Common myeloid progenitor, CD34-positive (primary cell): ENCODE data around the gene TMPRSS3.

Experiments
- CTCF ChIA-PET: fragments of 350-600 bp; sonication (Branson Sonifier 250); formaldehyde crosslinking; loops from one replicate; lab custom pipeline; 2021; ENCODE audit warnings: antibody characterized with exemption; lab: Charles Lee
- POLR2A ChIA-PET: fragments of 350-600 bp; sonication (Branson Sonifier 250); formaldehyde crosslinking; loops from one replicate; lab custom pipeline; 2021; ENCODE audit warnings: antibody characterized with exemption; lab: Charles Lee
- DNase-seq, 3 donors: peaks; one replicate each; pipeline versions ENCODE4 v3.0.0 to v3.0.0-alpha.2; 2013
- H3K27ac ChIP-seq, 2 experiments: 1 replicate in 1 of 2; 2 replicates in 1 of 2; pipeline ENCODE4 v1.7.0; 2013; ENCODE audit warnings: inconsistent platforms in 2 of 2, low read length in 2 of 2, mild to moderate bottlenecking in 2 of 2, low read depth in 1 of 2, moderate library complexity in 1 of 2; ENCODE audit not compliant: severe bottlenecking in 2 of 2, insufficient read depth in 1 of 2, poor library complexity in 1 of 2
- H3K27me3 ChIP-seq, 5 experiments: replicated peaks in 2 of 5; 1 replicate in 3 of 5; 2 replicates in 2 of 5; pipeline versions ENCODE4 v1.6.1 to v1.7.0; 2013; ENCODE audit warnings: low read length in 4 of 5, mild to moderate bottlenecking in 2 of 5, moderate library complexity in 2 of 5, inconsistent platforms in 1 of 5; ENCODE audit not compliant: insufficient read depth in 5 of 5, control insufficient read depth in 4 of 5
- H3K36me3 ChIP-seq, 4 experiments: 1 replicate in 2 of 4; 2 replicates in 2 of 4; pipeline versions ENCODE4 v1.6.1 to v1.7.0; 2013; ENCODE audit warnings: low read length in 3 of 4, control low read depth in 1 of 4, mild to moderate bottlenecking in 1 of 4; ENCODE audit not compliant: control insufficient read depth in 4 of 4, insufficient read depth in 4 of 4
- H3K4me1 ChIP-seq, 4 experiments: 1 replicate in 3 of 4; 2 replicates in 1 of 4; pipeline versions ENCODE4 v1.6.1 to v1.7.1; 2013; ENCODE audit warnings: low read length in 3 of 4, mild to moderate bottlenecking in 3 of 4, control low read depth in 1 of 4, inconsistent platforms in 1 of 4, moderate library complexity in 1 of 4; ENCODE audit not compliant: control insufficient read depth in 4 of 4, insufficient read depth in 4 of 4; ENCODE audit errors: control extremely low read depth in 1 of 4
- H3K4me3 ChIP-seq, 7 experiments: 1 replicate in 4 of 7; 2 replicates in 3 of 7; pipeline versions ENCODE4 v1.5.1 to v1.7.0; 2013; ENCODE audit warnings: mild to moderate bottlenecking in 7 of 7, low read length in 6 of 7, moderate library complexity in 6 of 7, inconsistent platforms in 2 of 7, low read depth in 2 of 7, control low read depth in 1 of 7; ENCODE audit not compliant: insufficient read depth in 4 of 7, control insufficient read depth in 1 of 7; ENCODE audit errors: extremely low read depth in 1 of 7
- H3K9me3 ChIP-seq, 5 experiments: 1 replicate in 4 of 5; 2 replicates in 1 of 5; pipeline versions ENCODE4 v1.6.1 to v1.7.1; 2013; ENCODE audit warnings: low read length in 4 of 5, mild to moderate bottlenecking in 2 of 5, inconsistent platforms in 1 of 5, low read depth in 1 of 5, moderate library complexity in 1 of 5; ENCODE audit not compliant: control insufficient read depth in 4 of 5, insufficient read depth in 2 of 5; ENCODE audit errors: control extremely low read depth in 1 of 5
- WGBS: methylation state at CpG from one replicate; pipeline ENCODE4 v1.1.5; 2013; ENCODE audit not compliant: insufficient coverage; 5-methylcytosine and 5-hydroxymethylcytosine counted together

Gene TMPRSS3

GRCh38 chr21:42373908-42374455 lies 21.9 kb downstream of the TMPRSS3 start:
- 95% methylated on average over 14 of the region's 16 CpGs for WGBS
- POLR2A ChIA-PET: interaction anchor here (1.0 kb wide), 1 partner anchor 19 kb away, joined by 3 read pairs; no protein-coding TSS in a partner anchor

DNA sequence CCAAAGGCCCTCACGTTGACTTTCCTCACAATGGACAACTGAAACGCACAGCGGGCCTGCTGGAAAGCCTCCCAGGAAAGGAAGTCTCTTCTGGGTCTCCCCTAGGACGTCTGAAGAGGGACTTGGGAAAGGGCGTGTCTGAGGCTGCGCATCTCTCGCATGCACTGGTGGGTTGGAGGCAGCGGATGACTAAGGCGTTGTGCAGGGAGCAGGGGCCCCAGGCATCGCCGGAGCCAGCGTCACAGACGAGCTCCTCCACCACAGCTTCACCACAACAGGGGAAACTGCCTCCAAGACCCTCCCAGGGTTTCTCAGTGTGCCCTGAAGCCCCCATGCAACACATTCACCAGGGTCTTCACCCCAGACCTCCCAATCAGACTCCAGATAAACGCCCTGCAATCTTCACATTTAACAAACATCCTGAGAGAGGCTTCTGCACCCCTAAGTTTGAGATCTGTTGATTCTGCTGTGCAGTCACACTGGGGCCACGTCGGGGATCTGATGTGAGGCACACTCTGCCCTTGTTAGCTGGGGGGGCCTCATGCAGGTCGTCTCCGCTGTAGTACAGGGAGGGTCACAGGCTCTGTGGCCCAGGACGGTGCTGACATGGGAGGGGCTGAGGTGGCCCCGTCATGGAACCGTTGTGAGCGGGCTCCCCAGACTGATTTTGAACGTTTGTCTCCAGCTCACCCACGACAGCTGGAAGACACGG lies 22.5 kb downstream of the TMPRSS3 start:
- POLR2A ChIA-PET: interaction anchor here (1.0 kb wide), 1 partner anchor 19 kb away, joined by 3 read pairs; no protein-coding TSS in a partner anchor
- WGBS: 85% methylated on average over 21 of the region's 25 CpGs
- no peaks in the 10 kb centered on the region for H3K36me3 ChIP-seq
- CTCF ChIA-PET: interaction anchor here (0.9 to 1.0 kb wide), 2 partner anchors 8 to 26 kb away, joined by 3 read pairs; no protein-coding TSS in a partner anchor
- H3K27me3 ChIP-seq: peaks cover 0 to 3% (median 0%) of the 10 kb centered on the region in 5 experiments
- no peak overlapping the region for H3K4me3 ChIP-seq
- no peak overlapping the region for H3K27ac ChIP-seq
- no peaks in the 10 kb centered on the region for H3K9me3 ChIP-seq
- no peaks in the 10 kb centered on the region for H3K4me1 ChIP-seq
- no peak for DNase-seq

More at GRCh38 chr21:42373908-42374455, 21.9 kb downstream of the TMPRSS3 start:
- no peaks in the 10 kb centered on the region for H3K9me3 ChIP-seq
- no peak for DNase-seq
- H3K4me3 ChIP-seq: no peak overlapping the region
- H3K4me1 ChIP-seq: no peaks in the 10 kb centered on the region
- H3K27ac ChIP-seq: no peak overlapping the region
- no peaks in the 10 kb centered on the region for H3K36me3 ChIP-seq
- H3K27me3 ChIP-seq: peaks cover 0 to 3% (median 0%) of the 10 kb centered on the region in 5 experiments
- CTCF ChIA-PET: interaction anchor here (0.9 to 1.0 kb wide), 2 partner anchors 7 to 25 kb away, joined by 3 read pairs; no protein-coding TSS in a partner anchor

DNA sequence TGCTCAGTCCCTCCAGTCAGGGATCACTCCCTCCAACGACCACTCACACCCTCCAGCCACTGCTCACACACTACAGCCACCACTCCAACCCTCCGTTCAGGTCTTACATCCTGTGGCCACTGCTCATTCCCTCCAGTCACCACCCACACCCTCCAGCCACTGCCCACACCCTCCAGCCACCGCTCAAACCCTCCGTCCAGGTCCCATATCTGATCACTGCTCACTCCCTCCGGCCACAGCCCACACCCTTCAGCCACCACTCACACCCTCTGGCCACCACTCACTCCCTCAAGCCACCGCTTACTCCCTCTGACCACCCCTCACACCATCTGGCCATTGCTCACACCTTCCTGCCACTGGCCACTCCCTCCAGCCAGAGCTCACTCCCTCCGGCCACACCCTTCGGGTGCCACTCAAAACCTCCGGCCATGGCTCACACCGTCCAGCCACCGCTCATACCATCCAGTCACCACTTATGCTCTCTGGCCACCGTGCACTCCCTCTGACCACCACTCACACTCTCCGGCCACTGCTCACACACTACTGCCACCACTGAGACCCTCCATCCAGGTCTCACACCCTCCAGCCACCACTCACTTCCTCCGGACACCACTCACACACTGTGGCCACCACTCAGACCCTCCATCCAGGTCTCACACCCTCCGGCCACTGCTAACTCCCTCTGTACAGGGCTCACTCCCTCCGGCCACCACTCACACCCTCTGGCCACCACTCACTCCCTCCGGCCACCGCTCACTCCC lies 24.8 kb downstream of the TMPRSS3 start:
- ChIA-PET POLR2A (no interaction called here), CTCF (interaction anchor here (0.7 kb wide), 1 partner anchor 43 kb away, joined by 3 read pairs; no protein-coding TSS in a partner anchor)
- H3K27me3 ChIP-seq: no peaks in the 10 kb centered on the region
- no peaks in the 10 kb centered on the region for H3K9me3 ChIP-seq
- H3K4me1 ChIP-seq: no peaks in the 10 kb centered on the region
- H3K36me3 ChIP-seq: no peaks in the 10 kb centered on the region
- 87% methylated on average over 17 of the region's 18 CpGs for WGBS
- no peak for DNase-seq
- no peak overlapping the region for H3K4me3 ChIP-seq
- H3K27ac ChIP-seq: no peak overlapping the region

DNA sequence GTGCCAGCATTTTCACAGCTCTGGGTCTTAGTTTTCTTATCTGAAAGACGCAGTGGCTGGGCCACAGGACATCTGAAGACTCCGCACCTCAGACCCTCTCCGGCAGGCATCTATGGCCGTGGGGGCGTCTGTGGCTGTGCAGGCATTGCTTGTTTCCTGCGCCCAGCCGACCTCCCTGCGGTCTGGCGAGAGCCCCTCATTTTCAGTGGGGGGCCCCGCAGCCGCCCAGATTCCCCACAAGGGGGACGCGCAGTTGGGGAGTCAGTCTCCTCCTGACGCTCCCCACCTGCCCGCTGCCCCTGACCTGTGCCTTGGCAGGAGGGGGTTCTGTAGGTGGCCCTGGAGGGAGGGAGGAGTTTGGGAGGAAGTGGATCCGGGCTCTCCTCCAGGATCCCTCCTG lies 26.0 kb downstream of the TMPRSS3 start:
- no peaks in the 10 kb centered on the region for H3K36me3 ChIP-seq
- ChIA-PET CTCF (interaction anchor here (0.6 to 1.1 kb wide), 2 partner anchors 10 to 12 kb away, joined by 3 read pairs; no protein-coding TSS in a partner anchor), POLR2A (no interaction called here)
- H3K27ac ChIP-seq: no peak overlapping the region
- no peak overlapping the region for H3K4me3 ChIP-seq
- no peaks in the 10 kb centered on the region for H3K4me1 ChIP-seq
- 93% methylated on average over 15 of the region's 16 CpGs for WGBS
- no peaks in the 10 kb centered on the region for H3K9me3 ChIP-seq
- no peaks in the 10 kb centered on the region for H3K27me3 ChIP-seq
- DNase-seq: no peak

GRCh38 chr21:42367367-42368165 lies 28.3 kb downstream of the TMPRSS3 start:
- POLR2A ChIA-PET: no interaction called here

DNA sequence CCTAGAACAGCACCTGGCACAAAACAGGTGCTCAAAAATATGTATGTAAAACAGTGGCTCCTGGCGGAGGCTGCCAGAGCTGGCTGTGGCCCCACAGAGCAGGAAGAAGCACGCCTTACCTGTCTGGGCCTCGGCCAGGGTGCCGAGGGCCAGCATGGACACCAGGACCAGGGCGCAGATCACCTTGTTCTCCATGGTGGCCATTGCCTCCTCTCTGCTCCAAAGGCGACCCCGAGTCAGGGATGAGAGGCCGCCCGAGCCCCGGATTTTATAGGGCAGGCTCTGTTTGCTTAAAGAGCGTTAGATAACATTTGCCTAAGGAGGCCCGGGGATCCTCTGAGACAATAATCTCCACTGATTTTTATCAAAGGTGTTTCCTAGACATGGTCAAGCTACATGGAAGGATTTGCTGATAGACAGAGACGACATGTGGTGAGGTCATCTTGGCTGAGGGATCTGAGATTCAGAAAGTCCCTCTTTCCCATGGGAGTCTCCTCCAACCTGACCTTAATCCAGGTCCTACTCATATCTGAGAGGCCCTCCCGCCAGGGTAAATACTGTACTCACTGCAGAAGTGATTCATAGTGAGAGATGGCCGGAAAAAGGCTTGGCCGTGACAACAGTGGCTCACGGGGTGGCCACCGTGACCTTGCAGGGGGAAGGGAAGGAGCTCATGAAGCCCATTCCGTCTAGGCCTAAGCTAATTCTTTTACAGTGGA lies 29.4 kb downstream of the TMPRSS3 start, which contains the start of gene TFF1:
TFF1 (minus strand) TSS at position 244 of the 719 bp plus-strand sequence; CDS start at position 204, 40 bp downstream.
- CTCF ChIA-PET: interaction anchor here (0.8 to 1.3 kb wide), 5 partner anchors 15 to 58 kb away, joined by 3 to 4 read pairs (median 3); no protein-coding TSS in a partner anchor
- no peaks in the 10 kb centered on the region for H3K36me3 ChIP-seq
- no peak within 1 kb of the TSS for H3K4me3 ChIP-seq
- no peak for DNase-seq
- peaks cover 0 to 8% (median 6%) of the 10 kb centered on the region in 4 experiments for H3K4me1 ChIP-seq
- H3K27me3 ChIP-seq: peaks cover 0 to 3% (median 2%) of the 10 kb centered on the region in 5 experiments
- H3K27ac ChIP-seq: no peak within 1 kb of the TSS
- H3K9me3 ChIP-seq: no peaks in the 10 kb centered on the region
- POLR2A ChIA-PET: no interaction called here
- WGBS: 97% methylated on average over 17 of the region's 19 CpGs

More at GRCh38 chr21:42367367-42368165, 28.3 kb downstream of the TMPRSS3 start:
- Histone ChIP-seq H3K4me1 (peaks cover 0 to 8% (median 6%) of the 10 kb centered on the region in 4 experiments), H3K27me3 (peaks cover 0 to 3% (median 0%) of the 10 kb centered on the region in 5 experiments), H3K9me3 (no peaks in the 10 kb centered on the region), H3K27ac (no peak overlapping the region), H3K36me3 (no peaks in the 10 kb centered on the region), H3K4me3 (no peak overlapping the region)
- CTCF ChIA-PET: interaction anchor here (1.1 to 1.3 kb wide), 5 partner anchors 14 to 59 kb away, joined by 3 to 4 read pairs (median 3); no protein-coding TSS in a partner anchor
- 89% methylated on average over 8 of the region's 14 CpGs for WGBS
- DNase-seq: no peak
